Astrocyte of the spinal cord (primary cell): ENCODE measurements around the gene ACTG1.

Source experiments
- DNase-seq: peaks from one replicate; pipeline ENCODE4 v3.0.0; 2011; ENCODE audit warnings: low read depth, low spot score
- H3K4me3 ChIP-seq: 2 replicates; pipeline ENCODE4 v1.5.1; 2011; ENCODE audit warnings: low read depth, mild to moderate bottlenecking, low read length, moderate library complexity
- in situ Hi-C: cut with HindIII; loops from 2 replicates; pipeline ENCODE4 v1.10.0; 2017; ENCODE audit warnings: low sequenced_read_pairs
- TF ChIP-seq, protein P1 (sequence below): IDR thresholded peaks from 2 replicates; pipeline ENCODE4 v1.5.1; 2012; ENCODE audit warnings: low read depth, mild to moderate bottlenecking, low read length, inconsistent platforms

The ACTG1 gene

GRCh38 chr17:81536299-81537290, 24.0 kb upstream of the ACTG1 start:
- H3K4me3 ChIP-seq: no peak overlapping the region
- in situ Hi-C loops: no loop called here
- TF ChIP-seq, protein P1, sequence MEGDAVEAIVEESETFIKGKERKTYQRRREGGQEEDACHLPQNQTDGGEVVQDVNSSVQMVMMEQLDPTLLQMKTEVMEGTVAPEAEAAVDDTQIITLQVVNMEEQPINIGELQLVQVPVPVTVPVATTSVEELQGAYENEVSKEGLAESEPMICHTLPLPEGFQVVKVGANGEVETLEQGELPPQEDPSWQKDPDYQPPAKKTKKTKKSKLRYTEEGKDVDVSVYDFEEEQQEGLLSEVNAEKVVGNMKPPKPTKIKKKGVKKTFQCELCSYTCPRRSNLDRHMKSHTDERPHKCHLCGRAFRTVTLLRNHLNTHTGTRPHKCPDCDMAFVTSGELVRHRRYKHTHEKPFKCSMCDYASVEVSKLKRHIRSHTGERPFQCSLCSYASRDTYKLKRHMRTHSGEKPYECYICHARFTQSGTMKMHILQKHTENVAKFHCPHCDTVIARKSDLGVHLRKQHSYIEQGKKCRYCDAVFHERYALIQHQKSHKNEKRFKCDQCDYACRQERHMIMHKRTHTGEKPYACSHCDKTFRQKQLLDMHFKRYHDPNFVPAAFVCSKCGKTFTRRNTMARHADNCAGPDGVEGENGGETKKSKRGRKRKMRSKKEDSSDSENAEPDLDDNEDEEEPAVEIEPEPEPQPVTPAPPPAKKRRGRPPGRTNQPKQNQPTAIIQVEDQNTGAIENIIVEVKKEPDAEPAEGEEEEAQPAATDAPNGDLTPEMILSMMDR: no peak
- no peak for DNase-seq

- H3K4me3 ChIP-seq: no peak overlapping the region
- no peak for DNase-seq
- TF ChIP-seq, protein P1: no peak
- in situ Hi-C loops: no loop called here
These were observed 23.1 kb upstream of the ACTG1 start for GRCh38 chr17:81535480-81536298.

DNA sequence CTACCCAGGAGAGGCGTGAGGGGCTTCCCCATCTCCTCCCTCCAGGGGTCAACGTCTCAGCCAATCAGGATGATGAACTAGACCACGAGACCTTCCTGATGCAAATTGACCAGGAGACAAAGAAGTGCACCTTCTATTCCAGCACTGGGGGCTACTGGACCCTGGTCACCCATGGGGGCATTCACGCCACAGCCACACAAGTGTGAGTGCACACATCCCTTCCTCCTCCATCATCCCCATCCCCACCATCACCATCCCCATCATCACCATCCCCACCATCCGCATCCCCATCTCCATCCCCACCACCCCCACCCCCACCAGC, 22.4 kb upstream of the ACTG1 start:
- no peak for DNase-seq
- TF ChIP-seq, protein P1: no peak
- in situ Hi-C loops: no loop called here
- H3K4me3 ChIP-seq: no peak overlapping the region

- H3K4me3 ChIP-seq: no peak overlapping the region
- in situ Hi-C loops: no loop called here
- DNase-seq: no peak
- TF ChIP-seq, protein P1: no peak
These were observed 21.8 kb upstream of the ACTG1 start for GRCh38 chr17:81534157-81535006.

DNA sequence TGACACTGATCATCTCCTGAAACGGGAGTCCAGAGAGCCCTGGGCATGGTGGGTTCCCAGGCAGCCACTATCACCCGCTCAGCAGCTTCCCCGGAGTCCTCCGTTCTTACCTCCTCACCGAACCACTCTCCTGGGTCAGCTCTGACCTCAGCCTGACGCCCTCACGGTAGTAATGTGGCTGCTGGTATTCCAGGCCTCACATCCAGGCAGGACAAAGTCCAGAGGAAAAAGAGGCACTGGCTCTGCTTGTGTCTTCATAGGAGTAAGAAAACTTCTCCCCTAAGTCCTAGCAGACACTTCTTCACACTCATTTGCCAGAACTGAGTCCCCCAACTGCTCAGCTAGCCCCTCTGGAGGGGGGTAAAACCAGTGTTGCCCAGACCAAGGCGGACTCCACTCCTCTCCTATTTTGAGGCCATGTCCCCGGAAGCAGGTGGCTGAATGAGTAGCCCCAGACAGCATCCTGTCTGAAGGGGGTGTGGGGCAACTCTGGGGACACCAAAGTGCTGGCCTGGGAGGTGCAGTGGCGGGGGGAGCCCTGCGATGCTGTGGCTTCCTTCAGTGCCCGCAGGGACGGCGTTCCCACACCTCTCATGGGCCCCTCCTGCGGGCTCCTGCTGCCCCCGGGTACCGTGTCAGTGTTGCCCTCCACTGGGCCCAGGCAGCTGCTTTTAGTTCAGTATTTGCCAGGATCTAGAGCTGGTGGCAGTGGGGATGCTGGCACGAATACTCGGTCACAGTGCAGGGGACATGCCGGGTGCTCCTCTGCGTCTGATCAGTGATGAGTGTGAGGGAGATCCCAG, 20.9 kb upstream of the ACTG1 start:
- H3K4me3 ChIP-seq: no peak overlapping the region
- DNase-seq: no peak
- TF ChIP-seq, protein P1: no peak
- in situ Hi-C loops: no loop called here
